H1 (cell line): ENCODE measurements around the gene PTPMT1. TPM values are rescaled to one million over a fixed set of nuclear protein-coding genes. Genes with fewer than 3 reads are reported as not detected.

ENCODE experiments used
- ATF3 ChIP-seq: IDR thresholded peaks from 2 replicates; pipeline ENCODE4 v1.6.1; 2011; ENCODE audit warnings: low read depth, mild to moderate bottlenecking, low read length; ENCODE audit not compliant: insufficient read depth
- CHD2 ChIP-seq: IDR thresholded peaks from 2 replicates; pipeline ENCODE4 v1.6.1; 2012; ENCODE audit warnings: low read length, improper control_type of control experiment
- CHD7 ChIP-seq: fragments of 300-600 bp; sonication (generic); IDR thresholded peaks from 2 replicates; pipeline ENCODE4 v1.7.1; 2012; ENCODE audit warnings: low read length, moderate library complexity, mild to moderate bottlenecking, inconsistent platforms; ENCODE audit not compliant: insufficient replicate concordance
- CREB1 ChIP-seq: IDR thresholded peaks from 2 replicates; pipeline ENCODE4 v1.6.1; 2012; ENCODE audit warnings: inconsistent platforms
- GTF2F1 ChIP-seq: IDR thresholded peaks from 2 replicates; pipeline ENCODE4 v1.6.1; 2012; ENCODE audit warnings: low read depth, low read length, improper control_type of control experiment, borderline replicate concordance
- NRF1 ChIP-seq: IDR thresholded peaks from 2 replicates; pipeline ENCODE4 v1.6.1; 2011; ENCODE audit warnings: mild to moderate bottlenecking, low read depth, low read length, improper control_type of control experiment
- POU5F1 ChIP-seq: IDR thresholded peaks from 2 replicates; pipeline ENCODE4 v1.6.1; 2011; ENCODE audit warnings: low read depth, mild to moderate bottlenecking, low read length, moderate library complexity
- RFX5 ChIP-seq: IDR thresholded peaks from 2 replicates; pipeline ENCODE4 v1.6.1; 2011; ENCODE audit warnings: low read depth, low read length, improper control_type of control experiment, borderline replicate concordance
- SIN3A ChIP-seq, 2 experiments: IDR thresholded peaks in 1 of 2; conservative IDR thresholded peaks in 1 of 2; 2 replicates each; pipeline ENCODE4 v1.6.1; 2011 to 2012; ENCODE audit warnings: low read length in 2 of 2, improper control_type of control experiment in 1 of 2, low read depth in 1 of 2, mild to moderate bottlenecking in 1 of 2
- SIX5 ChIP-seq: IDR thresholded peaks from 2 replicates; pipeline ENCODE4 v1.6.1; 2011; ENCODE audit warnings: mild to moderate bottlenecking, low read depth, low read length
- SP4 ChIP-seq: IDR thresholded peaks from 2 replicates; pipeline ENCODE4 v1.6.1; 2012; ENCODE audit warnings: low read length, inconsistent platforms
- YY1 ChIP-seq: IDR thresholded peaks from 2 replicates; pipeline ENCODE4 v1.6.1; 2011; ENCODE audit warnings: low read depth, mild to moderate bottlenecking, low read length
- ZNF274 ChIP-seq: IDR thresholded peaks from 2 replicates; pipeline ENCODE4 v1.7.0; 2012; ENCODE audit warnings: low read length, borderline replicate concordance; ENCODE audit errors: extremely low read depth
- polyA plus RNA-seq, 7 experiments: library from polyadenylated mRNA; depleted of rRNA in 3 of 7; stranded (reverse) in 5 of 7; unstranded in 2 of 7; fragments of >200 nt in 5 of 7; fragments of 200-250 nt in 2 of 7; gene quantifications; 1 replicate in 5 of 7; 2 replicates in 1 of 7; 4 replicates in 1 of 7; pipeline versions ENCODE4 v1.2.1 to v1.2.3, GENCODE V29; 2011 to 2013; ENCODE audit warnings: missing spikeins in 2 of 7, mixed read lengths in 2 of 7
- total RNA-seq: library from RNA; stranded (reverse); fragmentation: NEBNext Ultra II Directional; extraction: Animal tissue kit (Norgen Biotek cat#: 25700); gene quantifications from 2 replicates; pipeline ENCODE4 v1.2.1, GENCODE V29; 2021

The PTPMT1 gene
- total and polyA plus RNA-seq, 2 of the 8 experiments (the other 6 are each of a cell fraction or from before 2014, with no cell fraction given): 44.8 to 105 TPM

- TF ChIP-seq CHD7: no peak
- no peak for TF ChIP-seq SIX5
- no peak for TF ChIP-seq ATF3
- no peak for TF ChIP-seq ZNF274
- no peak for TF ChIP-seq CHD2
- no peak for TF ChIP-seq RFX5
- no peak for TF ChIP-seq YY1
- no peak for TF ChIP-seq POU5F1
- TF ChIP-seq SIN3A (conservative IDR thresholded peaks at IDR 0.05 in 1 of 2, IDR thresholded peaks at IDR 0.05 in 1 of 2; ENCODE audit: low read depth in 1 of 2, low read length in 2 of 2): no peak
- TF ChIP-seq NRF1: no peak
- no peak for TF ChIP-seq SP4
- no peak for TF ChIP-seq GTF2F1
- no peak for TF ChIP-seq CREB1
Measured at GRCh38 chr11:47583844-47584243, 18.4 kb downstream of the PTPMT1 start (continued).
